Astrocyte of the cerebellum (primary cell): ENCODE data around the gene TRAF5.

Source experiments
- DNase-seq: peaks from one replicate; pipeline ENCODE4 v3.0.0-alpha.2; 2011; ENCODE audit warnings: low read depth
- H3K4me3 ChIP-seq: 2 replicates; pipeline ENCODE4 v1.5.1; 2011; ENCODE audit warnings: mild to moderate bottlenecking, low read depth, low read length, moderate library complexity
- in situ Hi-C: cut with HindIII; loops from 2 replicates; pipeline ENCODE4 v1.10.0; 2017; ENCODE audit warnings: low sequenced_read_pairs
- TF ChIP-seq, protein P1 (sequence below): IDR thresholded peaks from 2 replicates; pipeline ENCODE4 v1.5.1; 2012; ENCODE audit warnings: low read length, low read depth, moderate library complexity, mild to moderate bottlenecking; ENCODE audit errors: missing control alignments

The TRAF5 gene

DNA sequence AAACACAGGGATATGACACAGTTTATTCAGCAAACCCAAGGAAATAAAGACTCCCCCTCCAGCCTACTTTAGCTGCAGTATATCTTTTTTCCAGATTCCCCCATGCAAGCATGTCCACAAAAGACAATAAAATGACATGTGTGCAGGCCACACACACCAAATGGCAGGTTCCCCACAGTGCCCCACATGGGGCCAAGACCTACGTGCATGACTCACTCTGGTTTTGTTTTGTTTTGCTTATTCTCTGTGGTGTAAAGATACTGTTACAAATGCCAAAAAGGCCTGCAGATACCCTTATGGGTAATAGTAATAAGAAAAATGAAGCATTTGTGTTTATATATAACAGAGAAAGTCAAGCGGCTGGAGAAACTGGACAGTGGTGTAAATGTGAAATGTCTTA lies 93.8 kb downstream of the TRAF5 start:
- DNase-seq: peak; percentile 54
- H3K4me3 ChIP-seq: no peak overlapping the region
- in situ Hi-C loops: no loop called here
- TF ChIP-seq, protein P1, sequence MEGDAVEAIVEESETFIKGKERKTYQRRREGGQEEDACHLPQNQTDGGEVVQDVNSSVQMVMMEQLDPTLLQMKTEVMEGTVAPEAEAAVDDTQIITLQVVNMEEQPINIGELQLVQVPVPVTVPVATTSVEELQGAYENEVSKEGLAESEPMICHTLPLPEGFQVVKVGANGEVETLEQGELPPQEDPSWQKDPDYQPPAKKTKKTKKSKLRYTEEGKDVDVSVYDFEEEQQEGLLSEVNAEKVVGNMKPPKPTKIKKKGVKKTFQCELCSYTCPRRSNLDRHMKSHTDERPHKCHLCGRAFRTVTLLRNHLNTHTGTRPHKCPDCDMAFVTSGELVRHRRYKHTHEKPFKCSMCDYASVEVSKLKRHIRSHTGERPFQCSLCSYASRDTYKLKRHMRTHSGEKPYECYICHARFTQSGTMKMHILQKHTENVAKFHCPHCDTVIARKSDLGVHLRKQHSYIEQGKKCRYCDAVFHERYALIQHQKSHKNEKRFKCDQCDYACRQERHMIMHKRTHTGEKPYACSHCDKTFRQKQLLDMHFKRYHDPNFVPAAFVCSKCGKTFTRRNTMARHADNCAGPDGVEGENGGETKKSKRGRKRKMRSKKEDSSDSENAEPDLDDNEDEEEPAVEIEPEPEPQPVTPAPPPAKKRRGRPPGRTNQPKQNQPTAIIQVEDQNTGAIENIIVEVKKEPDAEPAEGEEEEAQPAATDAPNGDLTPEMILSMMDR: no peak

DNA sequence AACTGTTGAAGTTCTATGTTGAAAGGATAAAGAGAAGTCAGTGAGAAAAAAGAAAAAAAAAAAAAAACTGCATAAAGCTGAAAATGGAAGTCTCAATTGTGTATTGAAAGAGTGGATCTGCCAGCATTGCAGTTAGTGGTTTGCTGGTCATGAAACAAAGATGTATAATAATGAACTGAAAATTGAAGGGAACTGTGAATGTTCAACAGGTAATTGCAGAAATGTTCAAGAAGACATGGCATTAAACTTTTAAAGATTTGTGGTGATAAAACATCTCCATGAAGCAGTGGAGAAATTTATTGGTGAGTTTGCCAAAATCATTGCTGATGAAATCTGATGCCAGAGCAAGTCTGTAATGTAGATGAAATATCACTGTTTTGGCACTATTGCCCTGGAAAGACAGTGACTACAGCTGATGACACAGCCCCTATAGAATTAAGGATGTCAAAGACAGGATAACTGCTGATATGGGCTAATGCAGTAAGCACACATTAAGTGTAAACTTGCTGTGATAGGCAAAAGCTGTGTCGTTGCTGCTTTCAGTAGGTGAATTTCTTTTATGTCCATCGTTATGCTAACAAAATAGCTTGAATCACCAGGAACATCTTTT lies 94.3 kb downstream of the TRAF5 start:
- TF ChIP-seq, protein P1: no peak
- no peak for DNase-seq
- in situ Hi-C loops: no loop called here
- H3K4me3 ChIP-seq: no peak overlapping the region

DNA sequence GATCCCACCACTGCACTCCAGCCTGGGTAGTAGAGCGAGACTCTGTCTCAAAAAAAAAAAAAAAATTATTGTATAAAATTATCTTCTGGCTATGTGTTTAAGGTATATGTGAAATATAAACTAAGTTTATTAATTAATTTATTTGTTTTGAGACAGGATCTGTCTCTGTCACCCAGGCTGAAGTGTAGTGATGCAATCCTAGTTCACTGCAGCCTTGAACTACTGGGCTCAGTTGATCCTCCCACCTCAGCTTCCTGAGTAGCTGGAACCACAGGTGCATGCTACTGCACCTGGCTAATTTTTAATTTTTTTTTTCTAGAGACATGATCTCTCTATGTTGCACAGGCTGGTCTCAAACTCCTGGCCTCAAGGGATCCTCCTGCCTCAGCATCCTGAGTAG lies 97.4 kb downstream of the TRAF5 start:
- H3K4me3 ChIP-seq: no peak overlapping the region
- DNase-seq: no peak
- in situ Hi-C loops: no loop called here
- TF ChIP-seq, protein P1: no peak
